HG03097 (cell line): ENCODE data around the gene ELK1.
"Not testable (repeated sequence)": the region's sequence is repeated elsewhere in the genome, so short reads cannot be mapped to it uniquely, and the experiment has no call there.

Source experiments
- ATAC-seq: cut with Tn5 transposase; IDR thresholded peaks from one replicate; pipeline ENCODE4 v1.9.1; 2021; ENCODE audit not compliant: unreplicated experiment, low FRiP score

The ELK1 gene

GRCh38 chrX:47613082-47613481, 37.3 kb downstream of the ELK1 start:
- ATAC-seq: no peak

- ATAC-seq: no peak
Observed at GRCh38 chrX:47612418-47612817, 37.9 kb downstream of the ELK1 start.

- no peak for ATAC-seq
Observed at GRCh38 chrX:47611926-47612325, 38.4 kb downstream of the ELK1 start.

- no peak for ATAC-seq
Observed at GRCh38 chrX:47611489-47611888, 38.9 kb downstream of the ELK1 start.

- no peak for ATAC-seq
Observed at GRCh38 chrX:47610511-47610910, 39.9 kb downstream of the ELK1 start.

- no peak for ATAC-seq
Observed at GRCh38 chrX:47608130-47608810, 42.1 kb downstream of the ELK1 start.

GRCh38 chrX:47607091-47607490, 43.3 kb downstream of the ELK1 start:
- no peak for ATAC-seq

GRCh38 chrX:47605024-47605423, 45.3 kb downstream of the ELK1 start:
- no peak for ATAC-seq

- not testable (repeated sequence) for ATAC-seq
Observed at GRCh38 chrX:47603125-47603524, 47.2 kb downstream of the ELK1 start.

GRCh38 chrX:47597222-47597621, 53.1 kb downstream of the ELK1 start:
- no peak for ATAC-seq

GRCh38 chrX:47596256-47596655, 54.1 kb downstream of the ELK1 start:
- no peak for ATAC-seq

GRCh38 chrX:47595716-47596251, 54.6 kb downstream of the ELK1 start:
- ATAC-seq: no peak

GRCh38 chrX:47593522-47593921, 56.8 kb downstream of the ELK1 start:
- ATAC-seq: no peak

GRCh38 chrX:47590984-47591383, 59.4 kb downstream of the ELK1 start:
- no peak for ATAC-seq

GRCh38 chrX:47587906-47588735, 62.2 kb downstream of the ELK1 start:
- ATAC-seq: no peak

- ATAC-seq: no peak
Observed at GRCh38 chrX:47587091-47587891, 63.1 kb downstream of the ELK1 start.

GRCh38 chrX:47586043-47586787, 64.1 kb downstream of the ELK1 start:
- no peak for ATAC-seq
